ENCODE measurements around the gene POLR1D.

DNA sequence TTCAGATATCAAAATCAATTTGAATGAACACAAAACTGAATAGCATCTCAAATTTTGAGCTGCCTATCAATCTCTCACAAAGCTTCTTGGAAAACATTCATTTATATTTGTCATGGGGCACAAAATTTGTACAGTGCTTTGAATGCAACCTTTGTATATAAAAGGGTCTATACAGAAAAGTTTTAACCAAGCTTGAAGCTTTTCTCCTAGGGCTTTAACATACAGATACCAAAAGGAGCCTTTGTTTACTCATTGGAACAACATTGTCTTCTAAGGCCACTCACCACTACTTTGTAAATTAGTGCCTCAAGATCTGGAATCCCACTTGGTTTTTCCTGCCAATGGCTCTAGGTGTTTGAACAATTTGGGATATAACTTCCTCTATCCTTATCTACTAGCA, 22.6 kb upstream of the POLR1D start:
- TF ChIP-seq, protein P1, sequence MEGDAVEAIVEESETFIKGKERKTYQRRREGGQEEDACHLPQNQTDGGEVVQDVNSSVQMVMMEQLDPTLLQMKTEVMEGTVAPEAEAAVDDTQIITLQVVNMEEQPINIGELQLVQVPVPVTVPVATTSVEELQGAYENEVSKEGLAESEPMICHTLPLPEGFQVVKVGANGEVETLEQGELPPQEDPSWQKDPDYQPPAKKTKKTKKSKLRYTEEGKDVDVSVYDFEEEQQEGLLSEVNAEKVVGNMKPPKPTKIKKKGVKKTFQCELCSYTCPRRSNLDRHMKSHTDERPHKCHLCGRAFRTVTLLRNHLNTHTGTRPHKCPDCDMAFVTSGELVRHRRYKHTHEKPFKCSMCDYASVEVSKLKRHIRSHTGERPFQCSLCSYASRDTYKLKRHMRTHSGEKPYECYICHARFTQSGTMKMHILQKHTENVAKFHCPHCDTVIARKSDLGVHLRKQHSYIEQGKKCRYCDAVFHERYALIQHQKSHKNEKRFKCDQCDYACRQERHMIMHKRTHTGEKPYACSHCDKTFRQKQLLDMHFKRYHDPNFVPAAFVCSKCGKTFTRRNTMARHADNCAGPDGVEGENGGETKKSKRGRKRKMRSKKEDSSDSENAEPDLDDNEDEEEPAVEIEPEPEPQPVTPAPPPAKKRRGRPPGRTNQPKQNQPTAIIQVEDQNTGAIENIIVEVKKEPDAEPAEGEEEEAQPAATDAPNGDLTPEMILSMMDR (IDR thresholded peaks at IDR 0.05): no peak
- TF ChIP-seq SIN3A (IDR thresholded peaks at IDR 0.05; ENCODE audit: borderline replicate concordance, insufficient read depth, low read depth, low read length): no peak
- TF ChIP-seq POLR2AphosphoS5 (IDR thresholded peaks at IDR 0.05; ENCODE audit: low read depth, low read length): no peak
- TF ChIP-seq, protein P2, sequence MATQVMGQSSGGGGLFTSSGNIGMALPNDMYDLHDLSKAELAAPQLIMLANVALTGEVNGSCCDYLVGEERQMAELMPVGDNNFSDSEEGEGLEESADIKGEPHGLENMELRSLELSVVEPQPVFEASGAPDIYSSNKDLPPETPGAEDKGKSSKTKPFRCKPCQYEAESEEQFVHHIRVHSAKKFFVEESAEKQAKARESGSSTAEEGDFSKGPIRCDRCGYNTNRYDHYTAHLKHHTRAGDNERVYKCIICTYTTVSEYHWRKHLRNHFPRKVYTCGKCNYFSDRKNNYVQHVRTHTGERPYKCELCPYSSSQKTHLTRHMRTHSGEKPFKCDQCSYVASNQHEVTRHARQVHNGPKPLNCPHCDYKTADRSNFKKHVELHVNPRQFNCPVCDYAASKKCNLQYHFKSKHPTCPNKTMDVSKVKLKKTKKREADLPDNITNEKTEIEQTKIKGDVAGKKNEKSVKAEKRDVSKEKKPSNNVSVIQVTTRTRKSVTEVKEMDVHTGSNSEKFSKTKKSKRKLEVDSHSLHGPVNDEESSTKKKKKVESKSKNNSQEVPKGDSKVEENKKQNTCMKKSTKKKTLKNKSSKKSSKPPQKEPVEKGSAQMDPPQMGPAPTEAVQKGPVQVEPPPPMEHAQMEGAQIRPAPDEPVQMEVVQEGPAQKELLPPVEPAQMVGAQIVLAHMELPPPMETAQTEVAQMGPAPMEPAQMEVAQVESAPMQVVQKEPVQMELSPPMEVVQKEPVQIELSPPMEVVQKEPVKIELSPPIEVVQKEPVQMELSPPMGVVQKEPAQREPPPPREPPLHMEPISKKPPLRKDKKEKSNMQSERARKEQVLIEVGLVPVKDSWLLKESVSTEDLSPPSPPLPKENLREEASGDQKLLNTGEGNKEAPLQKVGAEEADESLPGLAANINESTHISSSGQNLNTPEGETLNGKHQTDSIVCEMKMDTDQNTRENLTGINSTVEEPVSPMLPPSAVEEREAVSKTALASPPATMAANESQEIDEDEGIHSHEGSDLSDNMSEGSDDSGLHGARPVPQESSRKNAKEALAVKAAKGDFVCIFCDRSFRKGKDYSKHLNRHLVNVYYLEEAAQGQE (IDR thresholded peaks at IDR 0.05; ENCODE audit: insufficient read depth in 1 of 2, low read depth in 2 of 2, low read length in 1 of 2): no peak

Data from Panc1 (cell line).